ENCODE results near the gene HOXA11.

HOXA11 gene

DNA sequence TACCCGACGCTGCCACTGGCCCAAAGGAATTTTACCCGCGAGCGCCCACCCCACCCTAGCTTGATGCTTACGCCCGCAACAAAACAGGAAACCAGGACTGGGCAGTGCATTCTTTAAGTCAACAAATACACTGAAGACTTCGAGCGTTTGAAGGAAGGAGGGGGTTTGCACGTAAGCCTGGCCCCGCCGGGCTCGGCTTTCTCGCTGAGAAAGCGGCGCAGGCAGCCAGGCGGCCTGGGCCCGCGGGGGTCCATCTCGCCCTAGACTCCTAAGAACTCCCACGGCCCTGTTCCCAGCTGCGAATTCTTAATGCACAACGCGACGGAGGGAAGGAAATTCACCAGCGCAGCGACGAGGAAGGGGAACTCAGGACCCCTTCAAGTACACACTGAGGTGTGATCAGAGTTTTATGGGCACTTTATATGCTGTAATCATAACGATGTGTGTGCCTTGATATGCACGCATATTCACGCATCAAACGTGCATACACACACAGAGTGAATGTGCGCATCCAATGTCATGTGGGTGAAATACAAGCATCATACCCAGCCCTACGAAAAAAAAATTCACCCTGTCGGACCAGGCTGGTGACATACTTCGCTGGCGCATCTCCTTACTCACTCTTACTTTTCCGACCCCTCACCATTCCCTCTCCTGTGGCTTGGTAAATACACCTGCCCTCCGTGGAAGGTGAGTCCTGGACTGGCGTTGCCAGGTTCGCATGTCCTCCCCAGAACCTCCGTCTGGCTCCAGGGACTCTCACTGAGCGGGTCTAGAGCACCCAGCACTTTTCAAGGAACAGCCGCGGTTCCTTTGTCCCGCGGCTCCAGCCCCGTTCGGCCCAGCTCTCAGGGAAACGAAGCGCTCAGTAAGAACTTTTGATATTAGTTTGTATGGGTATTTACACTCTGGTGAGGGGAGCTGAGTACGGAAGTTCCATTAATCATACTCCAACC lies 20.6 kb upstream of the HOXA11 start:
- no peak for DNase-seq (ENCODE audit: low read depth)

DNA sequence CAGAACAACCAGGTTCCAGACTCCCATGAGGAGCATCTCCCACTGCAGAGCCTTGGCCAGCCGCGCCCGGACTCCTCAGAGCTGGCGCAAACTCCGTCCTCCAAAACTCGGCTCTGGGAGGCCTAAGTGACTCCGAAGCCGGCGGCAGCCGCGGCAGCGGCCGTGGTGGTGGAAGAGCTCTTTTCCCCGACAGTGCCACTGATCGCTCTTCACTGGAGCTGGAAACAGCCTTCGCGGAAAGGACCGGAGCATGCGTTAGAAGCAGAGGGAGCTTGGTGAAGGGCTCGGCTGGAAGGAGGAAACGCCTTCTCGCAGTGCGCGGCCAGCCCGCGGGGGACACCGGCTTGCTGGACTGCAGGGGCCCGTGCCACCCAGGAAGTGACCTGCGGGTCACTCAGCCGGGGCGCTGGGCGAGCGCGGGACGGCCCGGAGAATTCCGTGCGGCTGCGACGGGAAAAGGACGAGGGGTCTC lies 19.9 kb upstream of the HOXA11 start:
- no peak for DNase-seq (ENCODE audit: low read depth)

DNA sequence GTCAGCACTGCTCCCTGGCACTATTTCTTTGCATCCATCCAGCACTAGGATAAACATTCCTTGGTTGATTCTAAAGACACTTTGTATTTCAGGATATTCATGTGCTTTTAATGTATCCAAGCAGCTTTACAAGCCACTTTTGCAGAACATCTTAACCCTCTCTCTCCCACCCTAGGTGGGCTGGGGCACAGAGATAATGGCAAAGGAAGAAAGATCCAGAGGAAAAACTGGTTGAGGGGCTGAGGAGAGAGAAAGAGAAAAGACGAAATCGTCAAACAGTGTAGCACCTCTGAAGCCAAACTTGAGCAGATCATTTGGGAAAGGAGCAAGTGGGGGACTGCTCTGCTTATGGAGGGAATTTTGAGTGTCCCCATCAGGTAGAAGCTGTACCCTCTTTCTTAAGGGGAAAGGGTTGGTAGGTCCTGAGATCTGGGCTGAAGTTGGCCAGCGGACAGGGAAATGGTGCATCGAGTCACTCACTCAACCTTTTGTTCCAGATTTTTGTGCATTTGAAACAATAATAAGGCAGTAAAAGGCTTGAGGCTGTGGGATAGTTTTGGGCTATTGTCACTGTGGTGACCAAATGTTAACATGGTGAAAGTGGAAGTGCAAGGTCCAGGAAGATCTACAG lies 19.0 kb upstream of the HOXA11 start:
- no peak for DNase-seq (ENCODE audit: low read depth)

DNA sequence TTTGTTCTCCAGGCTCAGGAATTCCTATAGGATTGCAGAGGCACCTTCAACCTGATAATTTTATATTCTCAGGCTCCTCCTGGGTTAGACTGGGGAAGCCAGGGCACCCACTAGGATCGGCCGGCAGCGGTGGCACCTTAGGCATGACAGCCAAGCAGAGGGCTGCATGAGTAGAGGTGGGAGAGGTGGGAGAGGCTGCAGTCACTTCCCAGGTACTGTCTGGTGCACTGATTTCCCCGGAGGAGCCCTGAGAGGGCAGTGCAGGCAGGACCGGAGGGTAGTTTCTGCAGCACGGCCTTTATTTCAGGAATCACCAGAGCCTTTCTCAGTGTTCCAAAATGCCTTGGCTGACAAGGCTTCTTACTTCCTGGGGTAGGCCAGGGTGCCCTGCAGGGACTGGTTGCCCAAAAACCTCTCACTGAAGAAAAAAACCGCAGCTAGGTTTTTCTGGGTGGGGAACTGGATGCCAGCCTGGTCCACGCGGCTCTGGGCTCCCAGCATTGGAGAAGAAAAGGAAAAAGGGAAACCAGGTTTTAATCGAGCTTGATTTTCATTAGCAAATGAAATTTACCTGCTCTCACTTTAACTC lies 18.4 kb upstream of the HOXA11 start:
- DNase-seq (ENCODE audit: low read depth) = no peak

DNA sequence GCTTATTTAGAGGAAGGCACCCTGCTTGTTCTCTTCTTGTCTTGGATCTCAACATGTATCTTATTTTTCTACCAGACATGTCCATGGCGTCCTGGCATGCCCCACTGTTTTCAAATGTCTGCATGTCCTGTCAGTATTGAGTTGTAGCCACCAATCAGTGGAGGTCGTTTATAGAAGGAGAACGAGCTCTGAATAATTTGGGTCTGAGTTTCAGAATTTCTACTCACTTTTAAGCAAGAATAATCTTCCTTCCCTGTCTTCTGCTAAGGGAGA lies 17.8 kb upstream of the HOXA11 start:
- DNase-seq (ENCODE audit: low read depth) = no peak

DNA sequence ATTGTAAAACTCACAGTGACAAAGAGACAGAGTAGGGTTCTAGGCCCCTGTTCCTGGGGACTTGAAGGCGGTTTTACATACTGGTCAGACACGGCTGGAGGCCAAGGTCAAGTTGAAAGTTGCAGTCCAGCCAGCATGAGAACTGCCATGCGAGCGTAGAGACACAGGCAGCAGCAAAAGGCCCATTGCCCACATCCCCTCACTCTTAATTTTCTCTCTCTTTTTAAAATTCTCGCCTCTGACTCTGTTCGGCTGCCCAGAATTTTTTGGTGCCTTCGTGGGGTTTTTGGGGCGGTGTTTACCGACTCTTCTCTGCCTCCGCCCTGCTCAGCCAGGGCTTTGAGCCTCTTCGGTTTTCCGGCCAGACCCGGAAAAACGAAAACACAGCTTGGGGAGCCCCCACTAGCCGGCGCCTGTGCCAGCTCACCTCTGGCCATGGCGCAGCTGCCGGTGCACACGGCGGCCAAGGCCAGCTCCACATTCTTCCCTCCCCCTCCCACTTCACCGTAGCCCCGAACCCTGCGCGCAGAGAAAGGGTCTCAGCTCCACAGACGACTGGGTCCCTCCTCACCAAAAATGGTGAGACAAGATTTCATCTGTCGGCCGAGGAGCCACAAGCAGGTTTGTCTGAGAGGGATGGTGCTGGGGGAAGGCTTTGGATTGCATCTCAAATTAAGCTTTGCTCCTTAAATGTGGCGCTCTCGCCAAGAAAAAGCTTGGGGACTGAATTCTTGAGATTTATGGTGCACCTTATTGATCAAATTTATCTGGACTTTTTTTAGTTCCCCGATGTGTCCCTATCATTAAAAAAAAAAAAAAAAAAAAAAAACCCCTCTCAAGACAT lies 17.2 kb upstream of the HOXA11 start:
- no peak for DNase-seq (ENCODE audit: low read depth)

DNA sequence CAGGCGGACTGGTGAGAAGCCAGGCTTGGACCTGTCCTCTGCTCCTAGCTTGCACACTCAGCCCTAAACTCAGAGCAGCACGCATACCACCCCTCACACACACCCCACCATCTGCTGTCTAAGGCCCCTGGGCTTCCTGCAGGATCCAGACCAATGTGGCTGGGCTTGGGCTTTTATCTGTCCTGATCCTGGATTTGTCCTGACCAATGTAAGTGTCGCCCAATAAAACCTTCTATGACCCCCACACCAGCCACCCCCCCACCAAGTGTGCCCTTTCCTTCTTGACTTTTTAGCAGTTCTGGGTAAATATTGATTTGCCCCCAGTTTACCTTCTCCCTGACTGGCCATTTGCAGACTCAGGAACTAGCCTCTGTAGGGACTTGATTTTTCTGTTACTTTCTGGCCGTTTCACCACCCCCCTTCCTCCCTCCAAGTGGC lies 16.6 kb upstream of the HOXA11 start:
- DNase-seq (ENCODE audit: low read depth) = no peak

DNA sequence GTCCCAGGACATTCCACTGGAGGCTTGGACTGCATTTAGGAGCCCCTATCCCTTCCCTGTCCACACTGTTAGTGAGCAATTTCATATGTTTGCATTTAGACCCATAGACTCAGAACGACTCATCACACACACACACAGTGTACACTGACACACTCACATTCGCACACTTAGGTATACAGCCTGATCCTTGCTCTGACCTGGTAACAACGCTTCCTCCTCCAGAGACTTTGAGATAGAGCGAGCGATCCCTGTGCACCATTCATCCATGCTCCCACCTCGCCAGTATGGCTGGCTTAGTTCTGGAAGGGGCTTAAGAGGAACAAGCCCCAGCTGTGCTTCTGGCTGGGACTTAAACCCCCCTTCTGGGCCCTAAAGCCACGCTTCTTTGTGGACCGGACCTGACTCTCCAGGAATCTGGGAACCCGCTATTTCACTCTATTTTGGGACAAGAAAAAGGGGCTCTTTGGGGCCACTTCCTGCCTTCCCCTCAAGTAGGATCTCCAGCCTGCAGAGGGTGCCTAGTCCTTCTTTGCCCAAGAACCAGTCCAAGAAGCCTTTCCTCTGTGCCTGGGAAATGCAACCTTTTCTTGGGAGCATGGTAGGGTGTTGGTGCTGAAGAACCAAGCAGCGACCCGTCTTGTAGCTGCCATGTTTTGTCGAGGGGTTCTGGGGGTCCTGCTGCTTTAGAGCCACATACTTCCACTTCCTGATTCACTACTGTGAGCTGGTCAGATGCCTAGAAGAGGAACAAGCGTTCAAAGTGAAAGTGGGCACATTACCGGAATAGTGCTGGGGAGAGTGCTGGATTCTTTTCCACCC lies 15.9 kb upstream of the HOXA11 start:
- DNase-seq (ENCODE audit: low read depth) = no peak

DNA sequence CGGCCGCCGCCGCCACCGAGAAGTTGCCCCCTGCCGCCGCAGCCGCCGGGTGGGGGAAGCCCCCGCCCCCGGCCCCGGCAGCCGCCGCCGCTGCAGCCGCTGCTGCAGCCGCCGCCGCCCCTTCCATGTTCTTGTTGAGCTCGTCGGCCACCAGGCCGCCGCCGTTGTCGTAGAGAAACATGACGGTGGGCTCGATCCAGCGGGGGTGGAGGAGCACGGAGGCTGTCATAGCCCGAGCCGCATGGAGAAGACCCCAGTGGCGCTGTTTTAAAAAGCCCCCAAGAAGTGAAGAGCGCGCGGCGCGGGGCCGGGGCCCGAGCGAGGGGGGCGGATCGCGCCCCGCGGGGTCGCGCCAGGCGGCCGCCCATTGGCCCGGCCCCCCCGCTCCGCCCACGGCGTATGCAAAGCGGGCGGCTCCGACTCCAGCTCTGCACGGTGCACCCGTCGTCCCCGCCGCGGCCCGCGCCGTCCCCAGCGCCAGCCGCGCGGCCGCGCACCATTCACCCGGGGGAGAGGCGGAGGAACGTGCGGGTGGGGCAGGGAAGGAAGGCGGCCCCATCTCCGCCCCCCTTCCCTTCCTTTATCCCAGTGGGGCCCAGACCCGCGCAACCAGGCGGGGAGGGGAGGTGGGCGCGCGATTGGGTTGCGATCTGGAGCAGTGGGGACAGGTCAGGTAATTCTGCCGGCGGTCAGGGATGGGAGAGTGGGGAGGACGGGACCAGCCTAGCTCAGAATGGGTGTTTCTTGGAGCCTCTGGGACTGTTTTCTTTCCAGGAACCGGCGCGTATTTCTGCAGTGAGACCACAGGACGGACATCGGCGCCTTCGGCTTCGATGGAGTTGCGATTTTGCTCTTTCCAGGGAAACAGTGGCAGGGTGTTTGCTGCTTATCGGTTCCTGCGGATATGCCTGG lies 15.1 kb upstream of the HOXA11 start, which contains the start of gene HOXA13:
Gene HOXA13, minus strand, starts transcription at position 243 of the 912 bp plus-strand sequence. Its CDS starts 14 bp downstream, at position 229.
- DNase-seq (ENCODE audit: low read depth) = no peak

DNA sequence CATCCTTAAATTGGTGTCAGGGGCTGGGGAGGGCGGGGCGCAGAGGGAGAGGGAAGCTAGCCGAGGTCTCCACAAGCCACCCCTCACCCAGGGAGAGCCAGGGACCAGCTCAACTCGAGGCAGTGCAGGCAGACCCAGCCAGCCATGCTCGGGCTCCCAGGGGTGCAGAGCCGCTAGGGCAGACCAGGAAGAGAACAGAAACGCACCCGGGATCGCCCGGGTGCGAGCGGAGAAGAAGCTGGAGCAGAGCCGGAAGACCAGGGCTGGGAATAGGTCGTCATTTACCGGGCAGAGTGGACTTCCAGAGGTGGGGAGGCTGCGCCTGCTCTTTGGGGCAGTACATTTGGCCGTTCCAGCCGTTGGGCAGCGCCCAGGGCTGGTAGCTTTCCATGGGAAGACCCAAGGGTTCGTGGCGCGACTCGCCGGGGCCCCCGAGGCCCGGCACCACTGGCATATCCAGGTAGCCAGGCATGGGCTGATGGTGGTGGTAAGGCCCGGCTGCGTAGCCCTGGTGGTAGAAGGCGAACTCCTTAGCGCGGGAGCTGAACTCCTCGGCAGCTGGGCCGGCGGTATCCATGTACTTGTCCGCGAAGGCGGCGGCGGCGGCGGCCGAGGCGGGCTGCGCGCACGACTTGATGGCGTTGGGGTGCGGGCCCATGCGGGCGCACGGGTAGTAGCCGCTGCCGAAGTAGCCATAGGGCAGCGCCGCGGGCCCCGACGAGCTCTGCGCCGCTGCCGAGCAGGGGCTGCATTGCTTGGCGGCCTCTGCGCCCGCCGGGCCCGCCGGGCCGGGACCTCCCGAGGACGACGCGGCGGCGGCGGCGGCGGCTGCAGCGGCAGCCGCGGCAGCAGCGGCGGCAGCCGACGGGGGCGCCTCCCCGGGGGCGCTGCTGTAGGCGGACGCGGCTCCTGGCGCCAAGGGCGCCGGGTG lies 14.1 kb upstream of the HOXA11 start:
- no peak for DNase-seq (ENCODE audit: low read depth)

DNA sequence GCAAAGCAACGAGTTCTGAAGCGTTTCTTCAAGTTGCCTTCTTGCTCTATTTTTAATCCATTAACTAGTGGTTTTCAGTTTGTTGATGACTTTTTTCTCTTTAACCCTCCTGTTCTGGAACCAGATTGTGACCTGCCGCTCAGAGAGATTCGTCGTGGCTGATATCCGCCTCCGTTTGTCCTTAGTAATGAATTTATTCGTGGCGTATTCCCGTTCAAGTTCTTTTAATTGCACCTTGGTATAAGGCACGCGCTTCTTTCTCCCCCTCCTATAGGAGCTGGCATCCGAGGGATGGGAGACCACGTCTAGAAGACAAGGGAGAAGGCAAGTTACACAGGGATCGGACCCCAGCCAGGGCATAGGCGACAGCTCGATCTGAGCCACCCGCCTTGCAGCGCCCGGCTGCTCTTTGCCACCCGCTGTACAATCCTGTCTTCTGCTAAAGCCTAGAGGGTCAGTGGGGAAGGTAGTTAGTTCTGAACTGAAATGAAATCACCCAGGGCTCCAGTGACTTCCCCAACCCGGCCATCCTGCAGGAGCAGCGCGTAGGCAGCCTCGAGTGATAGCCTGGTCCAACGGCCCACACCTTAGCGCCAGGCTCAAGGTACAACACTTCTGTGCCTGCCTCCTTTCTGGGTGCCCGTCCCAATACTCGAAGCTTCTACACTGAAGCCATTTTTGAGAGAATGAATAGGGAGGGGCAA lies 13.3 kb upstream of the HOXA11 start:
- no peak for DNase-seq (ENCODE audit: low read depth)

DNA sequence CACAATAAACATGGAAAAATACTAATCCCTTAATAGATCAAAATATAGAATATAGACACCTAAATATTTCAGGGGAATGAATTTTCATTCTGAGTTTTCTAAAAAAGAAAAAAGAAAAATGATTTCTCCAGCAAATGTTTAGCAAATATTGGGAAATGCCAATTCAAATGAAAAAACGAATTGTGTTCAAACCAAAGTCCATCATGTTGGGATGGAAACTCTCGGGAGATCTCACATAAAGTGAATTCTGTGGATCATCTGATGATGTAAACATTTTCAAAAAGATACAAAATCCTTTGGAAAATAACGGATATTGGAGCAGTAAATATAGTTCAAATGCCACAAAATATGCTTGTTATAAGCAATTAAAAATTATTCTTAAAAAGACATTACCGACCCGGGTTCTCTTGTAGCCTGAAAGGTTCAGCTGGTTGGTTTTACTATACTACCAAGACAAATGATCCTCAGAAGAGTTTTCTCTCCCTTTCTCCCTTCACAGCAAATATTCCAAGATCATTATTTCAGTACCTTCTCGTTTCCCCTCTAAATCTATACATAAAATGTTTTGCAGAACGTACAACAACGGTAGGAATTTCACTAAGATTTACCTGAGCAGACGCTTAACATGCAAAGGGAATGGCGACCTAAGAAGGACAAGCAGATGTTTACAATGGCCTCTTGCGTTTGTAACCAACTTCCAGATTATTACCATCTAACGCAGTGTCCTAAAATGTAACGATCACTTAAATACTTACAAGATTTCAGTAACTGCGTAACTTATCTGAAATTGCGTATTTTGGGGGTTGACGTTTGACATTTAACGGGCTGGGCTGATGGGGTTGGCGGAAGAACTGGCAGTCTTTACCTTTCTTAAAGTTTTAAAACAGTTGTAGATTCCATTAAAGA lies 12.4 kb upstream of the HOXA11 start:
- no peak for DNase-seq (ENCODE audit: low read depth)

DNA sequence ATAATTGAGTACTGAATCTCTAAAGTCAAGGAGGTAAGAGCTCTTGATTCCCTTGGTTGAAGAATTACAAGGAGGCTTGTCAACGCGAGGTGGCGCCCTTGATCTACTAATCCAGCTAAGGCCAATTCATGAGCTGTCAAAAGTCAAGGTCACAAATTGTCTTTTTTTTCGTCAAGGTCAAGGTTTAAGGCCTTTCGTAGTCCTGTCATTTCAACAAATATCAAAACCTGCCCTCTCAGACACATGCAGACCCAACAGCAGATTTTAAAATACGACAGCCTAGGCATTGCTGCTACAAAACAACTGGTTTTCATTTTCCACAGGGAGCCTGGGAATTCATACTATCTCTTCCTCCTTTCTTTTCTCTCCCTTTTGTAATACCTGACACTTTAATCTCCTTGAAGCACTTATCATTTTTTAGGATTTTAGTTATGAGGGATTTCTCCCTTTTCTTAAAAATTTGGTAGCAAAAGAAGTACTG lies 11.3 kb upstream of the HOXA11 start:
- no peak for DNase-seq (ENCODE audit: low read depth)

DNA sequence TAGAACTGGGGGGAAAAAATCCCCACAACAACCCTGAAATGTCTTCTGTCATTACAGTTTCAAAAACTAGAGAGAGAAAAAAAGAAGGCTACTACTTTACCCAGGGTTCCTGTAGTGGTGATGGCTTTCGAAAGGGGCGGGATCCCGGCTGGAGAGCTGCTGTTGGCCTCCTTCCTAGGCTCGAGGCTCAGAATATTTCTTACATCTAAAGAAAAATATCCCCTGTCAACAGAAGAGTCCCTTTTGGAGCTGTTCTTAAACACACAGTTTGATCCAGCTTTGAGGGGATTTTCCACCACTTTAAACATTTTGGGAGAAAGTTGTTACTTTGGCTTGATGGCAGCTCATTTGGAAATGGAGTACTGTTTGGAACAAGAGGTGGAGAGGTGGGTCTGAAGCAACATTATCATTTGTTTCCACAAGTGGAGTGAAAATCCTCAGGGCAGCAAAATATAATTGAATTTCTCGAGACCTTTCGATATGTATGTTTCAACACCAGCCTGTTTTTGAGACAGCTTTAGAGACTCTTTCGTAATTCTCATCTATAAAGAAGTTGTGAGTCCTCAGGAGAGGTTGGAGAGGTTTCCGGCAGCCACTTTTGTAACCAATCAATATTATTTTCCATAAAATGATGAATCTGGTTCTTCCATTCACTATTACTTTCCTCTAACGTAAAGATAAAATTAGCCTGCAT lies 9.8 kb upstream of the HOXA11 start:
- no peak for DNase-seq (ENCODE audit: low read depth)

DNA sequence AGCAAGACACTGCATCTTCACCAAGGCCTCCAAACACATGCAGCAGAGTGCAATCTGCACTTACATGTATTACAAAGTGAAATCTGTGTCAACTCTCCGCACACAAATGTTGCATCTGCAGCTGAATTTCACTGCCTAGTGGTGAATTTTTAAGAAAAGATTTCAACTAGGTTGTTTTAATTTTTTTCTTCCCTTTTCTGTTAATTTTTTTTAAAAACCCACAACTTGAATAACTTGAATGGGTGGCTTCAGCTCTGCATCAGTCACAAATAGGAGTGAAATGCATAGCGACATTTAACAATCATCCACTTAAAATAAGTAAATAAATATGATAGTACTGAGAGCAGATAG lies 8.9 kb upstream of the HOXA11 start:
- no peak for DNase-seq (ENCODE audit: low read depth)

DNA sequence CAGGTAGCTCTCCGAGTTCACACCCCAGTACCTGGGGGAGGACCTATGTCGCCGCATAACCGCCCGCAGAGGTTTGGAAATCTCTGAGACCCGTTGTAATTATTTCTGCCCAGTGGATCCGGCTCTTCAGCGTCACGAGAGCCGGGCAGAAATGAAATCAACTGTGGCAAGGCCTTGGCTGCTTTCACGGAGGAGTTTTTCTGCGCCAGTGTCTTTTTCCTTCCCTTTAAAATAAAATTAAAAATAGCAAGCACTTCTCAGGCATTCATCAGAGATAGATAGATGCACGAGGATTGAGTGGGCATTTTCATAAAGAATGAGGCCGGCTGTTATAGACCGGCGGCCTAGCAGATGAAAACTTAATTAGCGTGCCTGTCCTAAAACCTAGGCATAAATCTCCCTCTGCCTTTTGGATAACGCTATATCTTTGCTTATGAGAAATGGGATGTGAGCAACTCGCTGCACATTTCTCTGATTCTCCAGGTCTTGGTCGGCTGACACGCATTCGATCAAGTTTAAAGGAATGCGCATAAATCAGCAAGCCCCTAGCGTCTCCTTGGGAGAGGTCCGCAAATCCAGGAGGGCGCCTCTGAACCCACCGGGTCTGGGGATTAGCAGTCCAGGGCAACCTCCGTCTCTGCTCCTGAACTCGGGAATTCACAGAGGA lies 8.4 kb upstream of the HOXA11 start:
- no peak for DNase-seq (ENCODE audit: low read depth)

Data from HS-5 (cell line).